Right cardiac atrium (tissue), 5 donors: ENCODE data around the gene DNAJC5G. TPM values are rescaled to one million over a fixed set of nuclear protein-coding genes. Genes with fewer than 3 reads are reported as not detected.
"Not testable (repeated sequence)": the region's sequence is repeated elsewhere in the genome, so short reads cannot be mapped to it uniquely, and the experiment has no call there.

Source experiments
- ATAC-seq, 2 donors: fragments of 200-7000 bp; cut with Tn5 transposase; one replicate each; pipeline versions ENCODE4 v1.8.0 to v1.9.1; 2020; ENCODE audit warnings: moderate library complexity in 2 of 2, mild to moderate bottlenecking in 1 of 2
- DNase-seq, 3 donors: peaks; one replicate each; pipeline ENCODE4 v3.0.0-alpha.2; 2020
- H3K27ac ChIP-seq: one replicate; pipeline ENCODE4 v1.5.1; 2013; ENCODE audit warnings: mild to moderate bottlenecking, low read length, control low read depth, moderate library complexity
- H3K27me3 ChIP-seq: one replicate; pipeline ENCODE4 v1.6.1; 2013; ENCODE audit not compliant: control insufficient read depth, insufficient read depth
- H3K4me1 ChIP-seq: one replicate; pipeline ENCODE4 v1.6.1; 2013; ENCODE audit warnings: low read length; ENCODE audit not compliant: control insufficient read depth, insufficient read depth
- H3K4me3 ChIP-seq: one replicate; pipeline ENCODE4 v1.5.1; 2013; ENCODE audit warnings: low read length, control low read depth
- H3K9me3 ChIP-seq: one replicate; pipeline ENCODE4 v1.6.1; 2013; ENCODE audit warnings: low read length; ENCODE audit not compliant: control insufficient read depth
- WGBS: extraction: QIAGEN DNeasy Blood & Tissue Kit; methylation state at CpG from one replicate; pipeline ENCODE4 v1.1.7; 2013; 5-methylcytosine and 5-hydroxymethylcytosine counted together
- intact Hi-C, 4 donors: fragments of 100-400 bp; cut with DNase I; formaldehyde crosslinking; loops; one replicate each; pipeline versions ENCODE4 v1.11.0 to v1.14.0; 2022 to 2023
- polyA plus RNA-seq: library from polyadenylated mRNA; stranded (reverse); fragments of 200-250 nt; gene quantifications from one replicate; pipeline ENCODE4 v1.2.3, GENCODE V29; 2013
- total RNA-seq, 4 donors: library from RNA; stranded (reverse); fragmentation: NEBNext Ultra II Directional; extraction: Animal tissue kit (Norgen Biotek cat#: 25700); gene quantifications; one replicate each; pipeline ENCODE4 v1.2.1, GENCODE V29; 2021
- donor health status: healthy with polysubstance abuse.
- donor health status: DM: no; HTN: yes; CAD: no.
- donor health status: DM: no; HTN: no; CAD: no.
- donor health status: DM: no; HTN: yes; CAD: no; lungs with severe emphysema.
- donor health status: DM: yes; HTN: yes; CAD: no.

The DNAJC5G gene
- total and polyA plus RNA-seq, 5 donors, result 1.3 to 3.0 (median 2.1) TPM

GRCh38 chr2:27264753-27265535, 10.3 kb upstream of the DNAJC5G start:
- H3K4me3 ChIP-seq, result peak overlapping the region; percentile 8
- H3K4me1 ChIP-seq, result peaks cover 3% of the 10 kb centered on the region
- H3K27me3 ChIP-seq, result no peaks in the 10 kb centered on the region
- H3K9me3 ChIP-seq, result no peaks in the 10 kb centered on the region
- DNase-seq (peak; percentile 74 to 90 (median 89)), ATAC-seq (peak; percentile 71 to 82)
- WGBS, result 3% methylated on average over 56 of the region's 56 CpGs
- peak overlapping the region; percentile 4 for H3K27ac ChIP-seq
- intact Hi-C loops, result no loop called here

- H3K4me1 ChIP-seq, result peaks cover 3% of the 10 kb centered on the region
- H3K27me3 ChIP-seq, result no peaks in the 10 kb centered on the region
- H3K27ac ChIP-seq, result no peak overlapping the region
- H3K9me3 ChIP-seq, result no peaks in the 10 kb centered on the region
- no peak for DNase-seq
- no peak for ATAC-seq
- intact Hi-C loops, result no loop called here
- no peak overlapping the region for H3K4me3 ChIP-seq
Measured at GRCh38 chr2:27265536-27265870, 9.7 kb upstream of the DNAJC5G start.

- intact Hi-C loops, H3K4me3 ChIP-seq, ATAC-seq, H3K9me3 ChIP-seq, DNase-seq, H3K4me1 ChIP-seq, H3K27me3 ChIP-seq, H3K27ac ChIP-seq: not testable (repeated sequence)
- 88% methylated on average over 13 of the region's 13 CpGs for WGBS
Measured at GRCh38 chr2:27268296-27268695, 6.9 kb upstream of the DNAJC5G start.

DNA sequence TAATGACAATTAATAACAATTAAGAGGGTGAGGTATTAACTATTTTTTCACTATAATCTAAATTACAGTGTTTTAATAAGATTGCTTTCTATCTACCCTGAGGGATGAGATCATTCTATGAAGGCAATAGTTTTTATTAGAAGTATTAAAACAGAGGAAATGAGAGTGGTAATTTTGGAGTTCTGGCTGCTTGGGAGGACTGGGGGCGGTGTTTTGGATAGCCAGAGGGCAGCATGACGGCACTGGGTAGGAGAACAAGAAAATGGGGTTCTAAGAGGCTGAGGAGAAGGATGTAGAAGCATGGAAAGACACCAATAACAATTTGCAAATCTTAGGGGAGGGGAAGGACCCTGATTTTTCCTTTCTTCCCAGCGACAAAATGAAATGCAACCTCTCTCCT, 5.1 kb upstream of the DNAJC5G start:
- intact Hi-C loops, result no loop called here

DNA sequence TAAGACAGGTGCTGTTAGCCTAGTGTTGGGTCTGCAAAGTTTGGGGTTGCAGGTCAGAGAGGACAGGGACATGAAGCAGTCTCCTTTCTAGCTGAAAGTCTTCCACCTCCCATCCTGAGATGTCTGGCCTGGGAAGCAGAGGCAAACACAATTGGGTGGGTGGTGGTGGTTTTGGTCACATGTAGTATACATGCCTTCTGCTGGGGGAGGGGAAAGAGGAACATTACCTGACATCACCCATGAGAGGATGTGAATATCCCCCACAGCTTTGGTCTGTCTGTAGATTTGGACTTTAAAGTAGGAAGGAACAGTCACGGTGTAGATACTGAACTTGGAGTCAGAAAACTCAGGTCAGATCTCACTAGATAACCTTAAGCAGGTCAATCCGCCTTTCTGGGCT, 4.6 kb upstream of the DNAJC5G start:
- H3K27ac ChIP-seq, result no peak overlapping the region
- peaks cover 6% of the 10 kb centered on the region for H3K4me1 ChIP-seq
- no peak for ATAC-seq
- no peaks in the 10 kb centered on the region for H3K9me3 ChIP-seq
- no peak overlapping the region for H3K4me3 ChIP-seq
- WGBS, result 56% methylated on average over 2 of the region's 2 CpGs
- intact Hi-C loops, result no loop called here
- DNase-seq, result no peak
- H3K27me3 ChIP-seq, result no peaks in the 10 kb centered on the region

More for the DNA sequence above, 5.1 kb upstream of the DNAJC5G start:
- no peak overlapping the region for H3K27ac ChIP-seq
- H3K27me3 ChIP-seq, result no peaks in the 10 kb centered on the region
- 72% methylated on average over 3 of the region's 3 CpGs for WGBS
- no peak for ATAC-seq
- DNase-seq, result no peak
- no peak overlapping the region for H3K4me3 ChIP-seq
- H3K9me3 ChIP-seq, result no peaks in the 10 kb centered on the region
- H3K4me1 ChIP-seq, result peaks cover 6% of the 10 kb centered on the region

DNA sequence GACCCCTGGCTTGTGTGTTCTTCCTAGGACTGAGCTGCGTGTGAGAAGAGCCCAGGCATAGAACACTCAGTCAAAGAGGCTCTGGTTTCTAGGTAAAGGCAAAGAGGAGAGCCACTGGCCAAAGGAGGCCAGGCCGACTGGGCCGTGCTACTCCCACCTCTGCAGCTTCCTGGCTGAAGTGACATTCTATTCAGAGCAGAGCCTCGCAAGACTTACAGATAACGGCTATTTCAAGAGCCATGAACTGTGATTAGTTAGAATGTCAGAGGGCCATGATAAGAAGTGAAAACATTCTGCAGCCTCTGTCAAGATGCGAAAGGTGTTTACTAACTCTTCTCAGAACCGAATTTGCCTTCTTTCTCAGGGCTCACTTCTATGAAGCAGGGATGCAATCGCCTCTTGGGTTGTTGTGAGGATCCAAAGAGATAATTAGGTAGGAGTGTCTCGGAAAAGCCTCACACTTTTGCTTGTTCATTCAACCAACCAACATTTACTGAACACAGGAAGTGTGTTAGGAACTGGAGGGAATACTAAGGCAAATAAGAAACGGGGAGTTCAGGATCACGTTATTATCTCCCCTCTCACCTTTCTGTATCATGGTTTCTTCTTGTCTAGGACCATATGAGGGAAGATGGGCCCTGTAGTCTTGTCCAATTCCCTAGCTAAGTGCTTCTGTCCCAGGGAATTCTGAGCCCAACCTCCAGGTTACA, 3.4 kb upstream of the DNAJC5G start:
- no peaks in the 10 kb centered on the region for H3K27me3 ChIP-seq
- intact Hi-C loops, result no loop called here
- no peaks in the 10 kb centered on the region for H3K9me3 ChIP-seq
- DNase-seq, result no peak
- peaks cover 6% of the 10 kb centered on the region for H3K4me1 ChIP-seq
- ATAC-seq, result peak; percentile 85 to 86
- H3K4me3 ChIP-seq, result no peak overlapping the region
- WGBS, result 28% methylated on average over 11 of the region's 11 CpGs
- peak overlapping the region; percentile 88 for H3K27ac ChIP-seq

- H3K27ac ChIP-seq, result peak overlapping the region; percentile 88
Measured at GRCh38 chr2:27272537-27273522, 2.4 kb upstream of the DNAJC5G start.

DNA sequence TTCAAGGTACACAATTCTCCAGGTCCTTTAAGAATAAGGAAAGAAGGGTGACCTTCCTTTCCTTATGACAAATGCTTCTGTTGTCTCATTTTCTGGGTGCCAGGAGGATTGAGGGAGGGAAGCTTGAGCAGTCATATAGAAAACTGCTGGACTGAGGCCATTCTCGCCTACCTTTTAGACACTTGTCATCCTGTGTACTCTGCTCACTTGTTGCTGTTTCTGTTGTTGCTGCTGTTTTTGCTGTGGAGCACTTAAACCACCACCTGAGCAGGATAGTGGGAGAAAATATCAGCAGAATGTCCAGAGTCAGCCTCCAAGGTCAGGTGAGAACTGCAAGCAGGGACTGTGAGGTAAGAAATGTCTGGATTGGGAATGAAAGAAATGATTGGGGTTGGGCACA, 2.8 kb downstream of the DNAJC5G start:
- intact Hi-C loops, result no loop called here
- H3K27me3 ChIP-seq, result no peaks in the 10 kb centered on the region
- no peak for DNase-seq
- H3K9me3 ChIP-seq, result no peaks in the 10 kb centered on the region
- H3K4me3 ChIP-seq, result no peak overlapping the region
- H3K27ac ChIP-seq, result no peak overlapping the region
- no peaks in the 10 kb centered on the region for H3K4me1 ChIP-seq
- 77% methylated on average over 1 of the region's 1 CpG for WGBS
- ATAC-seq, result no peak

More at GRCh38 chr2:27272537-27273522, 2.4 kb upstream of the DNAJC5G start:
- H3K4me1 ChIP-seq, H3K4me3 ChIP-seq, DNase-seq, intact Hi-C loops, H3K9me3 ChIP-seq, H3K27me3 ChIP-seq: not testable (repeated sequence)
- ATAC-seq, result peak; percentile 40 to 53
- WGBS, result 53% methylated on average over 15 of the region's 15 CpGs

DNA sequence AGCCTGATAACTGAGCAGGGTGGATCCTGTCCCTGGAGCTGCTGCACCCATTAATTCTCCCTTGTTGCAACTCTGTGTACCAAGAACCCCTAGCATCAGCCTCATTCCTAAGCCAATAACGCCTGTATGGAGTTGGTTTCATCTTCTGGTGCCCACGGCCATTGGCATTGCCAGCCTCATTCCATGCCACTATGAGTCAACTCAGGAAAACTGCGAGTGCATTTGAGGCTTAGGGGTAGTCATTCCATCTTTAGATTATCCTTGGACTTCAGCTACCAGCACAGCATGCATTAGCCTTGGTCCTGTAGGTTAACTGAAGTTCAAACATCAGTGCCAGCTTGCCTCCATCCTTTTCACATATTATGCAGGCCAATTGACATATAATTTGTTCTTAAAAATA, 5.6 kb downstream of the DNAJC5G start:
- DNase-seq (no peak), ATAC-seq (no peak)
- H3K27ac ChIP-seq, result peak overlapping the region; percentile 4
- no peaks in the 10 kb centered on the region for H3K27me3 ChIP-seq
- H3K9me3 ChIP-seq, result no peaks in the 10 kb centered on the region
- no peaks in the 10 kb centered on the region for H3K4me1 ChIP-seq
- WGBS, result 76% methylated on average over 3 of the region's 3 CpGs
- H3K4me3 ChIP-seq, result no peak overlapping the region
- intact Hi-C loops, result loop anchor here in 3 of 4 donors (5.0 to 10.0 kb wide), 3 partner anchors 34 to 186 kb away; no protein-coding TSS in a partner anchor

DNA sequence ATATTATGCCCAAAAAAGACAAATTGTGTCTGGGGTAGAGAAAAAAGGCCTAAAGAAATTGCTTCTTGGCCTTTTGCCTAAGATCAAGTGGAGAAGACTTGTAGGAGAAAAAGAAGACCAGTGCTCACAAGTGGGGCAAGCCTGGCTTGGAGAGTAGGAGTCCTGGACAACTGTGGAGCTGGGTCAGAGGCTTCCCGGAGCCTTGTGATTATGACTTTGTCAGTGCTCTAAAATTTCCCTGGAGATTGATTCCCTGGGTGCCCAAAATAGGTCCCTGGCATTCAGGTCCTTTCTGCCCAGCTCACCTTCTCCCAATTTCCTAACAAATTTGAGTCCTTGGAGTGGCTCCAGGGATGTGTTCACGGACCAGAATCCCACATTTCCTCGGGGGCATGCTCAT, 6.2 kb downstream of the DNAJC5G start:
- DNase-seq (no peak), ATAC-seq (no peak)
- intact Hi-C loops, result loop anchor here in 3 of 4 donors (5.0 to 10.0 kb wide), 3 partner anchors 34 to 187 kb away; no protein-coding TSS in a partner anchor
- Histone ChIP-seq H3K27me3 (no peaks in the 10 kb centered on the region), H3K4me3 (no peak overlapping the region), H3K27ac (peak overlapping the region; percentile 99), H3K4me1 (no peaks in the 10 kb centered on the region), H3K9me3 (no peaks in the 10 kb centered on the region)
- WGBS, result 52% methylated on average over 3 of the region's 3 CpGs
